Hypothalamus (tissue), 51 donors: ENCODE results near the gene SPON1.
A peak's percentile ranks its signal among the peaks of the same experiment; 100 is the strongest.
"Not testable (repeated sequence)": the region's sequence is repeated elsewhere in the genome, so short reads cannot be mapped to it uniquely, and the experiment has no call there.

Source experiments
- DNase-seq, 51 donors: peaks; one replicate each; lab custom pipeline; 2025; lab: John Stamatoyannopoulos, UW

Gene SPON1

DNA sequence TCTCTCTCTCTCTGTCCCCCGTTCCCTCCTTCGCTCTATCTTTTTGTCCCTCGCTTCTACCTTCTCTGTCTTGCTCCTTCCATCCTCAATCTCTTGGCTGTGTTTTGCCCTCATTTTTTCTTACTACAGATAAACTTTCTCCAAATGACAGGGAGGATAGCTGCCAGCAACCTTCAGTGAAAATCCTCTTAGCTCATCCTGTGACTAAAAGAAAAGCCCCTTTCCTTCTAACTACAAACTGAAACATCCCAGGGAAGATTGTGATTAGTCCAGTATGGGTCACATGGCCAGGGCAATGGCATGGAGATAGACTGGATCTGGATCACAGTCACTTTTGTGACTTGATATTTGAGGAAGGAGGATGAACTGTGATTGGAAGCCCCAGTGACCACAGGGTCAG, 10.4 kb downstream of the SPON1 start:
- DNase-seq, result no peak

DNA sequence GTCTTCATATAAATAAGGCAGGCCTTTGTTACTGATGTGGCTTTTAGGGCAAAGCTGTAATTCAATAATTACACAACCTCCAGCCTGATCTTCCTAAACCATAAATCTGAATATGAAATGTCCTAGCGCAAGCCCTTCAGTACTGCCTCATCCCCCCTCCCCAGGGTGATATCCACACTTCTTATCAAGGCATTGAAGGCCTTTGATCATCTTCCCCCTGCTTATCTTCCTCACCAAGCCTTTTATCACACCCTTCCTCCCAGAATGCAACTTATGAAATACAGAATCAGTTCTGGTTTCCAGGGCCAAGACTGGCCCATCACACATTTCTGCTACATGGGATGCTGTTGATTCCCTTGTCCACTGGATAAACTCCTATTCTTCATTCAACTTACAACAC, 12.1 kb downstream of the SPON1 start:
- no peak for DNase-seq

DNA sequence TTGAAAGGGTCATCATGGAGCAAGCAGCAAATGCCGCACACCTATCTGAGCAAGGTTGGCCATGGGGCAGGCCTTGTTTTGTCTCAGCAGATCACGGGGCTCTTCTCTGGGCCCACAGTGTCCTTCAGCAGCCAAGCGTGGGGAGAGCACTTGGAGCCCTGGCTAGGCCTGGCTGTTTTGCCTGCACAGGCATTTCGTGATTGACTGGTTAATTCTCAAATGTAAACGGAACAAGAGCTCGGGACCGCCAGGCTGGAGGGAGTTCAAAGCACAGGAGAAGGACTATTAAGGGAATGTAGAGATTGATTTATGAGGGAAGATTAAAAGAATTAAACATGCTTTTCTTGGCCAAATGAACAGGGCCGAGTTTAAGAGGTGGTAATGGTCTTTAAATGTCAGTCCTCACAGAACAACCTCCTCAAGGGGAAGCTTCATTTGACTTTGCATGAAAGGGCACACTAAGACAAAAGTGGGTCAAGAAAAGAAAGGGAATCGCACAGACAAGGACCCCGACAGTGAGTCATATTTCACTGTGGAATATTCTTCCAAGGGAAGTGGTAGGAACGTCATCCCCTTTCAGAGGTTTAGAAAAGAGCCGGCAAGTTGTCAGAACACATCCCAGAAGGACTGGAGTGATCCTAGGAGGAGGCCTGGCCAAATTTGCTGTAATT, 20.7 kb downstream of the SPON1 start:
- peak in 7 of 51 donors; percentile 6 to 34 (median 14) for DNase-seq

DNA sequence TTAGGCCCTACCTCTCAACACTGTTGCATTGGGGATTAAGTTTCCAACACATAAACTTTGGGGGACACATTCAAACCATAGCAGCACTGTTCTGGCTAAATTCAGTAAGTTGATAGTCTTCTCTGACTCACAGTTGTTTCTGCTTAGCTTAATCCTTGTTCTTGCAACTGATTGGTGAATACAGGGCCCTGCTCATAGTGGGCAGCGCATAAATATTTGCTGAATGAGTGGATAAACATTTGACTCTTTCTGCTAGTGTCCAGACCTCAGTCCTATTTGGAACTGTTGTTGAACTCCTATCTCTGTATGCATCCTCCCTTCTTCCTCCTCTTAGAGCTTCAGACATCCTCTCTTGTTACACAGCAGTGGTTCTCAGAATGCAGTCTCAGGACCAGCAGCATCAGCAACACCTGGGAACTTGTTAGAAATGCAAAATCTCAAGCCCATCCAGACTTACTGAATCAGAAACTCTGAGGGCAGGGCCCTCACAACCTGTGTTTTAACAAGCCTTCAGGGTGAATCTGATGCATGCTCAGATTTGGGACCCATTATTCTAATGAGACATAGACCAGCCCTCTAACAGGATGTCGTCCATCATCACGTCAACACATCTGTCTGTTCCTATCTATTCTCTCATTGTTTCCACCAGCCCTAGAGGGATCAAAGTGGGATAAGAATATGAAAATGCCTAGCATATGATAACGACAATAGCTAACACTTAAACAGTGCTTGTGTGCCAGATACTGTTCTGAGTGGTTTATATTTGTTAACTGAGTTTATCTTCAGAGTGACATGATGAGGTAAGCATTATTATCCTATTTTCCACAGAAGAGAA, 22.3 kb downstream of the SPON1 start:
- no peak for DNase-seq

DNA sequence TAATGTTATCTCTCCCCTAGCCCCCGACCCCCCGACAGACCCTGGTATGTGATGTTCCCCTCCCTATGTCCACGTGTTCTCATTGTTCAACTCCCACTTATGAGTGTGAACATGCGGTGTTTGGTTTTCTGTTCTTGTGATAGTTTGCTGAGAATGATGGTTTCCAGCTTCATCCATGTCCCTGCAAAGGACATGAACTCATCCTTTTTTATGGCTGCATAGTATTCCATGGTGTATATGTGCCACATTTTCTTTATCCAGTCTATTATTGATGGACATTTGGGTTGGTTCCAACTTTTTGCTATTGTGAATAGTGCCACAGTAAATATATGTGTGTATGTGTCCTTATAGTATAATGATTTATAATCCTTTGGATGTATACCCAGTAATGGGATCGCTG, 24.2 kb downstream of the SPON1 start:
- not testable (repeated sequence) for DNase-seq

DNA sequence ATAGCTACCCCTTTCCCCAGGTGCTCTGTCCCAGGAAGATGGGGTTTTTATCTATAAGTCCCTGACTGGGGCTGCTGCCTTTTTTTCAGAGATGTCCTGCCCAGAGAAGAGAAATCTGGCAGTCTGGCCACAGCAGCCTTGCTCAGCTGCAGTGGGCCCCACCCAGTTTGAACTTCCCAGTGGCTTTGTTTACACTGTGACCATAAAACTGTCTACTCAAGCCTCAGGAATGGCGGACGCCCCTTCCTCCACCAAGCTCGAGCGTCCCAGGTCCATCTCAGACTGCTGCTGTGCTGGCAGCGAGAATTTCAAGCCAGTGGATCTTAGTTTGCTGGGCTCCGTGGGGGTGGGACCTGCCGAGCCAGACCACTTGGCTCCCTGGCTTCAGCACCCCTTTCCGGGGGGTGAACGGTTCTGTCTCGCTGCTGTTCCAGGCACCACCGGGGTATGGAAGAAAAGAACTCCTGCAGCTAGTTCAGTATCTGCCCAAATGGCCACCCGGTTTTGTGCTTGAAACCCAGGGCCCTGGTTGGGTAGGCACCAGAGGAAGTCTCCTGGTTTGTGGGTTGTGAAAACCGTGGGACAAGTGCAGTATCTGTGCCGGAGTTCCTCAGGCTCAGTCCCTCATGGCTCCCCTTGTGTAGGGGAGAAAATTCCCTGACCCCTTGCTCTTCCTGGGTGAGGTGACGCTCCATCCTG, 29.8 kb downstream of the SPON1 start:
- not testable (repeated sequence) for DNase-seq

DNA sequence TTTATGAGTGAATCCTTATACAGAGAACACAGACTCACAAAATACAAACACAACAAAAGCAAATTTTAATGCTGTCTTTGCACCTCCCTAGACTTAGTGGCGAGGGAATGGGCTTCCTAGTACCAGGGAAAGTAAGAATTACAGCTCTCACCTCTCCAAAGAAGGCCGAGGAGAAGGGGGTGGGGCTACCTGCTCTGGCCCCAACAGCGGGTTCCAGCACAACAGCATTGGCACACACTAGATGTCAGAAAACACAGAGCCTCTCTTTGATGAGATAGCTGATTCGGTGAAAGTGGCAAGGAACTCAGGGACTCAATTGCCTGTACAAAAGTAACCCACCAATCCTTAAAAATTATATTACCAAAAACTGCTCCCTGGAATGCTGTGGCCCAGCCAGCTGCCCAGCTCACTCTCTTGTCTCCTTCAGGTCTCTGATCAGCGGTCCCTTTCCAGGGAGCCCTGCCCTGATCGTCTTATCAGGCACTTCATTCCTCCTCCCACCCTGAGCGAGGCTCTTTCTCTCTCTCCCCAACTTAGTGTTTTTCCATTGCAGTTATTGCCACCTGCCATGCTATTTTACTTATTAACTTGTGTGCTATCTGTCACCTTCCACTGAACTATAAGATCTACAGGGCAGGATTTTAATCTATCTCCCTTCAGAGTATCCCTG, 30.7 kb downstream of the SPON1 start:
- no peak for DNase-seq

DNA sequence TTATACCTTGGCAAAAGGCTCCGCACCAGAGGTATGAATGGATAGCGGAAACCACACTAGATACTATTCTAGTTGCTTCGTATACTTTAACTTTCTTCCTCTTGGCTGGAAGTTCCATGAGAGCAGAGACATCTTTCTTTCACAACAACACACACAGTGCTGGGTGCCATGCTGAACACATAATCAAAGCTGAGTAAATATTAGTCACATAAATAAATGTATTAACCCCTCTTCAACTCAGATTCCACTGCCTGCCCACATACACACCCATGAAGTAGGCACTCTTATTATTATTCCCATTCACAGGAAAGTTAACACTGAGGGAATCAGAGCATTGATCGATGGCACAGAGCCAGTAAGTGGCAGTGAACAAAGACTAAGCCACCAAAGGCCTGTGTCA, 35.4 kb downstream of the SPON1 start:
- DNase-seq, result no peak

DNA sequence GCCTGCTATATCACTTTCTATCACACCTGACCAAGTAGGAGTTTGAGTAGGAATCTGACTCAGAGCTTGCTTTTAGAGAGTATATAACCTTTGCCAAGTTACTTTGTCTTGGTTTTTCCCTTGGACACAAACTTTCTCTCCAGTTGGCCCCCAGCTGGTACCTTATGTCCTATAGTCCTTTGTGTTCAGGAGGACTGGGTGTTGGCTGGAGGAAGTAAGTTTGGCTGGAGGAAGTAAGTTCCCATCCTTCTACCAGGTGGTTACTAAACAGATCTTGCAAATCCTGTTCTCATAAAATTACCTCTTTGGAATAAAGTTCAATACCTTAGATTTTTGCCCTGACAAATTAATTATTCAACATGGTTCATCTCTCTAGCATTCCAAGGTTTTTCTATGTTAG, 37.2 kb downstream of the SPON1 start:
- no peak for DNase-seq

DNA sequence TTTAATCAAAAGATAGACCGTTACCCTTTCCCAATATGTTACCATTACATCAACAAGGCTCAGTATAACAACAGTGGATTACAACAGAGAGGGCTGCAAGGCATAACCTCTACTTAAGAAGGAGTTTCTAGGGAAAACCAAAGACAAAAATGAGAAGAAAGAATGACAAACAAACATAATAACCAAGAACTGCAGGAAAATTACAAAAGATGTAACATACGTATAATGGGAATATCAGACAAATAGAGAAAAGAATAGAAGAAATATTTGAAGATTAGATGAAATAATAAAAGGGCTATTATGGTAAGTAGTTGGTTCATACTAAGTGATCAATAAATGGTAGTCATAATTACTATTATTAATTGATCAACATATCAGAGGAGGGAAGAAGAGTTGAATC, 39.1 kb downstream of the SPON1 start:
- DNase-seq, result no peak

DNA sequence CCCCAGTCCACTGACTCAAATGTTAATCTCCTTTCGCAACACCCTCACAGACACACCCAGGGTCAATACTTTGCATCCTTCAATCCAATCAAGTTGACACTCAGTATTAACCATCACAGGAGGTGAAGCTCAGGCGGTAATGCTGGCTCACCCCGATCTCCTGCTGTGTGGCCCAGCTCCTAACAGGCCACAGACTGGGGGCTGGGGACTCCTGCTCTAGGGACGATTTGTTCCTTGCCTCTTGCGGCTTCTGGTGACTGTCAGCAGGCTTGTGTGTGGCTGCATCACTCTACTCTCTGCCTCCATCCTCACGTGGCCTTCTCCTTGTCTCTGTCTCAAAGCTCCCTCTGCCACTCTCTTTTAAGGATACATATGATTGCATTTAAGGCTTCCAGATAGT, 45.0 kb downstream of the SPON1 start:
- DNase-seq, result no peak

DNA sequence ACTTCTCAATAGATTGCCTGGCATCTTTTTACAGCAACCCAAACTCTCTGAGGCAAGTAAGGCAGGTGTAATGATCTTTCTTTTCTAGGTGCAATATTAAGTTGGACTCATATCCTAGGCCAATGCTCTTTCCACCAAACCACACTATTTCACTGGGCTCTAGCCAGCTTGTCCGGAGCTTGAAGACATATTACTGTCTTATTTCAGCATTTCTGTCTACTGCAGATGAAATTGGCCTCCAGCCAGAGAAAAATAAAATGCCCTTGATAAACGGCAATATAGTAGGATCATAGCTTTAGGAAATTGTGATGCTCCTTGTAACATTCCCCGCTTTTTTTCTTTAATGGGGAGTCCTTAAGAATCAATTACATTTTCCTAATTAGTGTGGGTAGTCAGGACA, 48.1 kb downstream of the SPON1 start:
- DNase-seq, result no peak

DNA sequence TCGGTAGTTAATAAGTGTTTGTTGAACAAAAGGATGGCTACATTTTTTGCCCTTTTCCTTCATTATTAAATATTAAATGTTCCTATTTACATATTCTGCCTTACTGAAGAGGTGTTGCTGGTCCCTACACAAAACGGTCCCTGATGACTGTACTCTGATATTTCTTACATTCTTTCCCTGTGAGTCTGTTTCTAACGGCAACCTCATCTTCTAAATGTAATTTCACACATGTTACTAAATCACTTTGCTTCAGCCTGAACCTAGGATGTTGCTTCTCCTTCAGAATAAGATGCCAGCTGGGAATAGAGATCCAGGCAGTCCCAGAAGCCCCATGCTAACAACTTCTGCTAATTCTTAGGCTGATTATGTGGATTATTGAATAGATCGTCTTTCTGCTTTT, 50.3 kb downstream of the SPON1 start:
- no peak for DNase-seq

DNA sequence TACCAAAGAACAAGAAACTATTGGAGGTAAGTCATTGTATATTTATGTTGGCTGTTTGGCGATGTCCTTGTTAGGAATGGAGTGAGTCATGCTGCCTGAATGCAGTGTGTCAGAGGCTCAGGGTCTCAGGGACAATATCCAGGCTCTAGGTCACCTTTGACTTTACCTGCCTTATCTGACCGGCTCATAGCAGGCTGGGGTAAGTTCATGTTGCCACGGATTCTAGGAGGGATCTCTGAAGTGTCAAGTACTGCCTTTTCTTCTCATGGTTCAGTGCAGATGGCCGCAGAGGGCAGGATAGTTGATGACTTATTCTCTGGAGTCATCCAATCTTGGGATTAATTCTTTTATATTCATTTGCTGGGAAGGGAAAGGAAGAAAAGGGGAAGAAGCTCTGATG, 53.2 kb downstream of the SPON1 start:
- DNase-seq, result no peak

DNA sequence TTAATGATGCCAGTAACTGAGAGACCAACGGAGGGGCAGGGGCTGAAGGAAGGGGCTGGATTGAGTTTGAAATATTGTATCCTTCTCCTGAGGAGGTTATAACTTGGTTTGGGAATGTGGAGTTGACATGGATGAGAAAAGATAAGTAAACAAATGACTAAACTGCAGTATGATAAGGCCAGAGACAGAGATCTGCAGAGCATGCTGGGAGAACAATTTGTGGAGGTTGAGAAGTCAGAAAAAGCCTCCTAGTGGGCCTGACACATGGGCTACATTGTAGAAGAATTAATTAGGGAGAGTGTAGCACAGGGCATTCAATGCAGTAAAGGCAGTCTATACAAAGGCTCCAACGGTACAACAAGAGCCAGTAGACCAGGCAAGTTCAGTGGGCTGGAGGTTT, 55.9 kb downstream of the SPON1 start:
- no peak for DNase-seq

DNA sequence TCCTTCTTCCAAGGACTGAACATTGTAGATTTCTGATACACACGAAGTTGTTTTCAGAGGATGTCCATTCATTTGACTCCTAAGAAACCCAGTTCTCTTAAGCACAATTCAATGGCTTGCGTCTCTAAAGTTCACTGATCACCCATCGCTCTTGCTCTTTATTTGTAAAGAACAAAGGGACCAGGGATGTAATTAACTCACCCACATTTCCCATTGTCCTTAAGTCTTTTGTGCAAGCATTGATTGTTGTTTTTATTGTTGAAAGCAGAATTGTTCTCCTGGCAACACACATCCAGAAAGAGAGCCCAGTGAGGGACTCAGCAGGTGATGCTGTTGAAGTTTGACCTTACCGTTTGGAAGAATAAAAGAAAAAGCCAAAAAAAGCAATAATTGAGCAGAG, 59.2 kb downstream of the SPON1 start:
- no peak for DNase-seq

DNA sequence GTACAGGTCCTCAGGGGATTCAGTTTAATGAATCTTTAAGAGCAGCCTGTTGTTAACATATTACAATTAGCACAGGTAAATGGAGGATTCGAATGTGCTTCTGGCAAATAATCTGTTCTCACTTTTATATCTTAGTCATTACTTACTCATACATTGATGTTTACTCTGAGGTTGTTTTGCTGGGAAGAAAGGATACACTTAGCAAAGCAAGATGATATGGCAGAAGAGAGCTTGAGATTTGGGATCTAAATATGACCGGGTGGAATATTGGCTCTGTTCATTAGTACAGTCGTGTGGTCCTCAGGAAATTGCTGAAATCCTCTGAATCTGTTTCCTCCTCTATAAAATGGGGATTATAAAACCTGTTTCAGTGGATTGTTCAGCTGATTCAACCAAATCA, 59.7 kb downstream of the SPON1 start:
- DNase-seq, result no peak

DNA sequence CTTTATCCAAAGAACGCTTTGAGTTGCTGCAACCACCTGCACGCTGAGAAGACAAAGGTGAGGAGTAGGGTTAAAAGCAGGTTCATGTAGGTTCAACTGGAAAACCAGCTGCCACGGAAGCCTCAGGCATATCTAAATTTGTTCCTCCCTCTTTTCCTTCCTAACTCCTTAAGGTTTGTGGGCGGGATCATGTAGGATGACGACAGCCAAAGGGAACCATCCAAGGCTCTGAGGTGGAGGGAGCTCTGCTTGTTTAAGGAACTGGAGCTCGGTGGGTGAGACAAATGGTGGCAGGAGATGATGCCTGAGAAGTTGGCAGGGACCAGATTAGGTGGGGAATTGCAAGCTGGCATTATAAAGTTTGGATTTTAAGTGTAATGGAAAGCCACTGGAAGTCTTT, 60.3 kb downstream of the SPON1 start:
- no peak for DNase-seq

DNA sequence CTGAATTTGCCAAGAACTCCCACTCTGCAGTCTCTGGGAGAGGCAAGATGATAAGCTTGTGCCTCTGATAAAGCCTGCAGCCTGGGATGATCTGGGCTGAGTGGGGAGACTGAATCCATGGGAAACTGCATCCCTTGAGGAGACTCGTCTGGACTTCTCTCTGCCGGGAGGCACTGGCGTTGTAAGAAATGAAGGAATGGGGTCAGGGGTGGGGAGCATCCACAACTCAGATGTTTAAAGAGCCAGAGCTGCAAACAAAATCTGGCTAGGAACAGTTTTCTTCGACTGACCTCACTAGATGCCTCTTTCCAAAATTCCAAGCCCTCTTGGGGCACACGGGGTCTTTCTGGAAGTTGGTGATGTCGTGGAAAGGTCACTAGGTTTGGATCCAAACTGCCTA, 64.4 kb downstream of the SPON1 start:
- no peak for DNase-seq

DNA sequence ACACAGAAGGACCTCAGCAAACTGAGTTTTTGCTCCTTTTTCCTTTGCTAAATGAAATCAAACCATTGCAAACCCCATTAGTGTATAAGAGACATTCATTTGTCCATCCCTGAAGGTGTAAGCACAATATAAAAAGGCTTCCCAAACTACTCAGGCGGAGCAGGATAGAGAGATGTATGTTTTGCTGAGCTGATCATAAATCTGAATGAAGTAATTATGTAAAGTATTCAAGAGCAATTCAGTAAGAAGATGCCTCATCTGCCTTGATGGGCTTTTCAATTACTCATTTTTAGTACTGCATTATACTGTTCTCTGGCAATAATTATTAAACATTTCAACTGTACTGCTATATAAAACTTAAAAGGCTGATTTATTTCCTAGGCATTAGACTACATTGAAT, 65.0 kb downstream of the SPON1 start:
- DNase-seq, result no peak

DNA sequence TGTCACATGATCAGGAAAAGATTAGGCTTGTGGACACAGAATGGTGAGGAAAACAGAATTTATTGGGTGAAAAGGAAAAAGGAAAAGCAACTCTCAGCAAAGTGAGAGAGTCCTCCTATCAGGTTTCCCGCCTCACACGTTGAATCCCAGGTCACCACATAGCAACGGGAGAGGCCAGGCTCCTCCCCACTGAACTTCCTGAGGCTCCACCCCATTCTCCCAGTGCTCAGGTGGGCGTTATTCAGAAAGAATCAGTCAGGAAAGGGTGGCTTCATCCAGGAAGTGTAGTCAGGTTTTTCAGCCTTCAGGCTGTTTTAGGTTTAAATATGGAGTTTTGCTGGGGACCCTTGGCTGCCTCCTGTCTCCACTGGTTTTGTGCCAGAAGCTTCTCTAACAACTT, 66.9 kb downstream of the SPON1 start:
- no peak for DNase-seq
